Measurements from ENCODE around the gene LCE5A.
A peak's percentile ranks its signal among the peaks of the same experiment; 100 is the strongest.
"Not testable (repeated sequence)": the region's sequence is repeated elsewhere in the genome, so short reads cannot be mapped to it uniquely, and the experiment has no call there.

LCE5A gene

DNA sequence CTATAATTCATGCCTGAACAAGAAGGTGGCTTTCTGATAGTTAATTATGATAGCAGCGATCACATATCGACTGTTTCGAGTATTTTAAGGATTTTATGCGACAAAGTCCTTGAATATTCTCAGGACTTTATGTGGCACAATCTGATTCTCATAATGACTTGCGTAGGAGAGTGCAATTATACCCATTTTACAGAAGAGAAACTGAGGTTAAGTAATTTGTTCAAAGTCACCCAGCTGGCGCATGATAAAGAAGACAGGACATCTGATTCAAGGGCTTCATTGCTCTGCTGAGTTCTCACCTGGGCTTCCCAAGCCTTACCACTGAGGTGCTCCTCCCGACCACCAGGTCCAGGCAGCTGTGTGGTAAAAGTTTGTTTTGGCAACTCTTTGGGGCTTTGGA is 5.5 kb downstream of the LCE5A start:
- no peak for DNase-seq (ENCODE audit: low spot score)

- no peak for DNase-seq (ENCODE audit: low spot score)
Observed at GRCh38 chr1:152517237-152517811, 6.7 kb downstream of the LCE5A start.

GRCh38 chr1:152519851-152520250 is 9.2 kb downstream of the LCE5A start:
- no peak for DNase-seq (ENCODE audit: low spot score)

DNA sequence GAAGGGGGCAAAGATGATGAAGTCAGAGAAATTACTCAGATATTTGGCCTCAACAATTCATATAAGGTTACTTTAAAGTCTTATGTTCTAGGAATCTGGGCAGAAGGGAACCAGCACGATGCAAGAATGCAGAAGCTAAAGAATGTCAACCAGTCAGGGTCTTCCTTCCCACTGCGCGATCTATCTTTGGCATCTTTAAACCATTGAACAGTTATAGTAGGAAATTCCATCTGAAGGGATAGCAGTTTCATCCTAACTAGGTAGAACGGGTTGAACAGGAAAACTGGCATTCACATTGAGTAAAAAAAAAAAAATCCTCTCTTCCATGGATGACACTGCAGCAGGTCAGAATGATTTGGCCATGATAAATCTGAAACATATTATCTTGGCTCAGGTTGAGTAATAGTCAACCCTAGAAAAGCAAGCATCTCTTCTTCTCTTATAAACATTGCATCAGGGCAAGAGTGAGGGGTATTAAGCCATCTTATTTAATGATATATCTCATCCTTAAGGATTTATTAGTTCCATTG is 10.0 kb downstream of the LCE5A start:
- DNase-seq (ENCODE audit: low spot score), result no peak

- DNase-seq (ENCODE audit: low spot score), result no peak
Observed at GRCh38 chr1:152525080-152525641, 14.6 kb downstream of the LCE5A start.

GRCh38 chr1:152533327-152533938 is 22.8 kb downstream of the LCE5A start:
- peak; percentile 48 for DNase-seq (ENCODE audit: low spot score)

GRCh38 chr1:152535774-152536173 is 25.2 kb downstream of the LCE5A start:
- DNase-seq (ENCODE audit: low spot score), result no peak

DNA sequence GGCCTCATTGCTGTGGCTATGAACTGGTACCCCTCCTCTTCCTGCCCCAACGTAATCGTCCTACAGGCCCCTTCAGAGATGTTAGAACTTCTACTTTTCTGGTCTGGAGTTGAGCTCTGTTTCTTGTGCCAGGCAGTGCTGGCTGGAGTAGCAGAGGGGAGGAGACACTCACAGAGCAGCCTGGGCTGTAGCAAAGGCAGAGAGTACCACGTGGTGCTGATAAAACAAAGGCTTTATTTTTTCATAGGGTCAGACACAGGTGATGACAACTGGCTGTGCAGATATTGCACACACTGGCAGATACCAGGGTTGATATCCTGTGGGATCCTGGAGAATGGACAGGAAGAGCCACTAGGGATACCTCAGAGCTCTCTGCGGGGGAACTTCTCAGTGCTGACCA is 26.9 kb downstream of the LCE5A start:
- DNase-seq (ENCODE audit: low spot score), result no peak

DNA sequence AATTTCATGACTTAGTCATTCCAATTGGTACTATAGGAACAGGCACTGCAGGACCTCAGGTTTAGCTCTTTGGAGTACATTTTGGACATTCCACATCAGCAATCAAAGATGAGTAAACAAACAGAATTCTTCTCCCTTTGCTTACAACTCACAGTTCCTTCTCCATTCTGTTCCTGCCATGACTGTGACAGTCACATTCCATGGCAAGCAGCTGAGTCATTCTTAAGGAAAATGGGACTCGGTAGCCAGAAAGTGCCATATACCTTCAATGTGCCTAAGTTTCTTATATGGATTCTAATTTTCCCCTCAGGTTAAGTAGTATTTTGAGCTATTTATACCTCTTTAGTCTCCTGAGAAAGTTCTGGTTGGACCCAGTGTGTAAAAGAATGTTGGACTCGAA is 29.3 kb downstream of the LCE5A start:
- DNase-seq (ENCODE audit: low spot score), result no peak

- DNase-seq (ENCODE audit: low spot score), result no peak
Observed at GRCh38 chr1:152543820-152544219, 33.2 kb downstream of the LCE5A start.

GRCh38 chr1:152546704-152547103 is 36.1 kb downstream of the LCE5A start:
- no peak for DNase-seq (ENCODE audit: low spot score)

- not testable (repeated sequence) for DNase-seq (ENCODE audit: low spot score)
Observed at GRCh38 chr1:152548358-152548757, 37.8 kb downstream of the LCE5A start.
